Endothelial cell of umbilical vein (primary cell): ENCODE measurements around the gene ARL6IP6.

ENCODE experiments used
- EZH2 ChIP-seq: IDR thresholded peaks from 2 replicates; pipeline ENCODE4 v1.6.1; 2012; ENCODE audit warnings: borderline replicate concordance, low read depth, mild to moderate bottlenecking, moderate library complexity, low read length, inconsistent platforms; ENCODE audit not compliant: severe bottlenecking
- JUN ChIP-seq: IDR thresholded peaks from 2 replicates; pipeline ENCODE4 v1.6.1; 2011; ENCODE audit warnings: borderline replicate concordance, low read depth; ENCODE audit not compliant: insufficient read length, insufficient read depth
- TF ChIP-seq, protein P1 (sequence below), 2 donors: IDR thresholded peaks; 1 replicate in 1 of 2; 2 replicates in 1 of 2; pipeline ENCODE4 v1.5.1; 2011; ENCODE audit warnings: low read length in 2 of 2, mild to moderate bottlenecking in 2 of 2, moderate library complexity in 2 of 2, control low read depth in 1 of 2, inconsistent platforms in 1 of 2, low read depth in 1 of 2; ENCODE audit not compliant: insufficient read depth in 1 of 2; ENCODE audit errors: extremely low read depth in 1 of 2

DNA sequence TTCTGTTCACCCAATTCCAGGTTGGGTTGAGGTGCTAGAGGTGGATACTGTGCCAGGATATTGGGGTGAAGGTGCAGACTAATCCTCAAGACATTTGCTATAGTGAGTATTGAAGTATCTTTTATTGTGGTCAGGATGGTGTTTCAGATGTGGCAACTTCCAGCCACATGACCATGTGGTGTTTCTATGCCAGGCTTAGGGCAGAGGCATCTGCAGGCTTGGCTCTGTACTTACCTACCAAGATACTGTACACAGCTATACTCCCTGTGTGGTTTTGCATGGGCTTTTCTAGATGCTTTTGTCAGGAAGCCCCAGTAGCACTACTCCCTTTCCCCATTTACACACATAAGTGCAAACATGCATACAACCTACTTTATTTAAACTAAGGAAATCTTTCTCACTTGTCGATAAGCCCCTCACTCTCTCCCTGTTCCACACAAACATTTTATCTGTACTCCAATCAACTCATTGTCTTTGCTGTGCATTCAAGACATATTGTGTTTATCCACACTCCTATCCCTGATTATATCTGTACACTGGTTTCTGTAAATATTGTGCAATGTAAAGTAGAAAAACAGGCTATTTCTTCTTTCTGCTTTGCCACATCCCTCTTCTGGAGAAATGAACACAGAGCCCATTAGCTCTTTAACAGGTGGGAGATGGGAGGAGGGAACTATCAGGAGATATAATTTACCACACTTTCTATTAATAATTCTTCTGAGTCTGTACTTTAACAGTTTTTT, 12.3 kb downstream of the ARL6IP6 start:
- TF ChIP-seq, protein P1, sequence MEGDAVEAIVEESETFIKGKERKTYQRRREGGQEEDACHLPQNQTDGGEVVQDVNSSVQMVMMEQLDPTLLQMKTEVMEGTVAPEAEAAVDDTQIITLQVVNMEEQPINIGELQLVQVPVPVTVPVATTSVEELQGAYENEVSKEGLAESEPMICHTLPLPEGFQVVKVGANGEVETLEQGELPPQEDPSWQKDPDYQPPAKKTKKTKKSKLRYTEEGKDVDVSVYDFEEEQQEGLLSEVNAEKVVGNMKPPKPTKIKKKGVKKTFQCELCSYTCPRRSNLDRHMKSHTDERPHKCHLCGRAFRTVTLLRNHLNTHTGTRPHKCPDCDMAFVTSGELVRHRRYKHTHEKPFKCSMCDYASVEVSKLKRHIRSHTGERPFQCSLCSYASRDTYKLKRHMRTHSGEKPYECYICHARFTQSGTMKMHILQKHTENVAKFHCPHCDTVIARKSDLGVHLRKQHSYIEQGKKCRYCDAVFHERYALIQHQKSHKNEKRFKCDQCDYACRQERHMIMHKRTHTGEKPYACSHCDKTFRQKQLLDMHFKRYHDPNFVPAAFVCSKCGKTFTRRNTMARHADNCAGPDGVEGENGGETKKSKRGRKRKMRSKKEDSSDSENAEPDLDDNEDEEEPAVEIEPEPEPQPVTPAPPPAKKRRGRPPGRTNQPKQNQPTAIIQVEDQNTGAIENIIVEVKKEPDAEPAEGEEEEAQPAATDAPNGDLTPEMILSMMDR (IDR thresholded peaks at IDR 0.05; ENCODE audit: extremely low read depth in 1 of 2, insufficient read depth in 1 of 2, low read depth in 1 of 2, low read length in 2 of 2) = no peak
- TF ChIP-seq EZH2 = no peak
- TF ChIP-seq JUN = no peak
